Measurements from ENCODE around the gene RANBP17. TPM values are rescaled to one million over a fixed set of nuclear protein-coding genes. Genes with fewer than 3 reads are reported as not detected.
"Not testable (repeated sequence)": the region's sequence is repeated elsewhere in the genome, so short reads cannot be mapped to it uniquely, and the experiment has no call there.

Gene RANBP17
- total RNA-seq, 4 donors from 2014 or later, result 9.8 to 20.8 (median 10.3) TPM

- Histone ChIP-seq H3K27me3 (no peaks in the 10 kb centered on the region), H3K4me3 (no peak overlapping the region), H3K27ac (no peak overlapping the region), H3K36me3 (no peaks in the 10 kb centered on the region), H3K4me1 (no peaks in the 10 kb centered on the region), H3K9me3 (no peaks in the 10 kb centered on the region)
- no peak for DNase-seq
- TF ChIP-seq CTCF (IDR thresholded peaks at IDR 0.05) (no peak), POLR2A (IDR thresholded peaks at IDR 0.05) (no peak)
Observed at GRCh38 chr5:170939178-170939577, 77.4 kb downstream of the RANBP17 start.

DNA sequence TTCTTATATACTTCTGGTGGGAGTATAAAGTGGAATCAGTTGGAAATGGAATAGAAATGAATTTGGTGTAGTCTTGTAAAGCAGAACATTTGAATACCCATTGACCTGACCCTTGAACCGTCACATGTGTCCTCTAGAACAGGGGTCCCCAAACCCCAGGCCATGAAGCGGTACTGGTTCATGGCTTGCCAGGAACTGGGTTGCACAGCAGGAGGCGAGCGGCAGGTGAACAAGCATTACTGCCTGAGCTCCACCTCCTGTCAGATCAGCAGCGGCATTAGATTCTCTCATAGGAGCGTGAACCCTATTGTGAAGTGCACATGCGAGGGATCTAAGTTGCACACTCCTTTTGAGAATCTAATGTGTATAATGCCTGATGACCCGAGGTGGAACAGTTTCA lies 80.0 kb downstream of the RANBP17 start:
- no peaks in the 10 kb centered on the region for H3K27me3 ChIP-seq
- no peaks in the 10 kb centered on the region for H3K4me1 ChIP-seq
- H3K27ac ChIP-seq, result no peak overlapping the region
- no peak for DNase-seq
- H3K9me3 ChIP-seq, result no peaks in the 10 kb centered on the region
- no peaks in the 10 kb centered on the region for H3K36me3 ChIP-seq
- no peak overlapping the region for H3K4me3 ChIP-seq
- TF ChIP-seq CTCF (IDR thresholded peaks at IDR 0.05), result no peak
- TF ChIP-seq POLR2A (IDR thresholded peaks at IDR 0.05), result no peak

DNA sequence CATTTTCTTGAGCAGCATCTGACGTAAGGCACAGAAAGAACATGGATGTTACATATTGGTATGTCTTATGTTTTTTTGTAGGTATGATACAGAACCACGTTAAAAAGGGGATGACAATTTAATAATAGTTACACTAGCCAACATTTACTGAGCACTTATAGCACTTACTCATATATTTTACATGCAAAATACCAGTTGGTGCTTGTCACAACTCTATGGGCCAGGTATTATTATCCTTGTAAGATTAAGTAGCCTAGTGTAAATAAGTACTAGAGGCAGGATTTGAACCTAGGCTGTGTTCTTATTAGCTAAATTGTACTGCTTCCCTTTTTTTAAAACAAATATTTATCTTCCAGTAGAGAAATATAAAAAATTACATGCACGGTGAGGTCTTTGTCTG lies 83.5 kb downstream of the RANBP17 start:
- no peaks in the 10 kb centered on the region for H3K36me3 ChIP-seq
- H3K27me3 ChIP-seq, result no peaks in the 10 kb centered on the region
- H3K4me1 ChIP-seq, result no peaks in the 10 kb centered on the region
- H3K9me3 ChIP-seq, result peaks cover 0 to 4% (median 0%) of the 10 kb centered on the region in 4 donors
- H3K4me3 ChIP-seq, result no peak overlapping the region
- no peak overlapping the region for H3K27ac ChIP-seq
- DNase-seq, result no peak
- TF ChIP-seq POLR2A (IDR thresholded peaks at IDR 0.05) (no peak), CTCF (IDR thresholded peaks at IDR 0.05) (no peak)

DNA sequence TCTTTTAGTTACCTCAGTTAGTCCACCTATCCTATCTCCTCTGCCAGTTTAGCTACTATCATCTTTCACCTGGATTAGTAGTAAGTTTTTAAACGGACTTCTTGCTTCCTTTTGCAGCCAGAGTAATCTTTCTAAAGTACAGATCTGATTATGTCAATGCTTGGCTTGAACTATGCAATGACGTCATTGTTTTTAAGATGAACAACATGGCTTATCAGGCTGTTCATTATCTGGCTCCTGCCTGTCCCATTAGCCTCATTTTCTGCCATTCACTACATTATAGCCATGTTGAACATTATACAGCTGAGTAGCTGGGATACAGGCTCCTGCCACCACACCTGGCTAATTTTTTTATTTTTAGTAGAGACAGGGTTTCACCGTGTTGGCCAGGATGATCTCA lies 98.7 kb downstream of the RANBP17 start:
- Histone ChIP-seq H3K27ac (no peak overlapping the region), H3K9me3 (no peaks in the 10 kb centered on the region), H3K36me3 (no peaks in the 10 kb centered on the region), H3K27me3 (no peaks in the 10 kb centered on the region), H3K4me3 (no peak overlapping the region), H3K4me1 (no peaks in the 10 kb centered on the region)
- DNase-seq, result no peak
- TF ChIP-seq POLR2A (IDR thresholded peaks at IDR 0.05), result no peak

- Histone ChIP-seq H3K9me3 (no peaks in the 10 kb centered on the region), H3K4me1 (no peaks in the 10 kb centered on the region), H3K27me3 (no peaks in the 10 kb centered on the region), H3K4me3 (no peak overlapping the region), H3K27ac (no peak overlapping the region), H3K36me3 (no peaks in the 10 kb centered on the region)
- no peak for DNase-seq
- TF ChIP-seq POLR2A (IDR thresholded peaks at IDR 0.05), result no peak
- no peak for TF ChIP-seq CTCF (IDR thresholded peaks at IDR 0.05)
Observed at GRCh38 chr5:170963521-170963920, 101.7 kb downstream of the RANBP17 start.

- no peak for DNase-seq
- H3K4me3 ChIP-seq, result no peak overlapping the region
- H3K27ac ChIP-seq, result no peak overlapping the region
- H3K9me3 ChIP-seq, result no peaks in the 10 kb centered on the region
- no peaks in the 10 kb centered on the region for H3K27me3 ChIP-seq
- H3K36me3 ChIP-seq, result no peaks in the 10 kb centered on the region
- TF ChIP-seq POLR2A (IDR thresholded peaks at IDR 0.05) (no peak), CTCF (IDR thresholded peaks at IDR 0.05) (no peak)
- no peaks in the 10 kb centered on the region for H3K4me1 ChIP-seq
Observed at GRCh38 chr5:170974461-170974860, 112.6 kb downstream of the RANBP17 start.

DNA sequence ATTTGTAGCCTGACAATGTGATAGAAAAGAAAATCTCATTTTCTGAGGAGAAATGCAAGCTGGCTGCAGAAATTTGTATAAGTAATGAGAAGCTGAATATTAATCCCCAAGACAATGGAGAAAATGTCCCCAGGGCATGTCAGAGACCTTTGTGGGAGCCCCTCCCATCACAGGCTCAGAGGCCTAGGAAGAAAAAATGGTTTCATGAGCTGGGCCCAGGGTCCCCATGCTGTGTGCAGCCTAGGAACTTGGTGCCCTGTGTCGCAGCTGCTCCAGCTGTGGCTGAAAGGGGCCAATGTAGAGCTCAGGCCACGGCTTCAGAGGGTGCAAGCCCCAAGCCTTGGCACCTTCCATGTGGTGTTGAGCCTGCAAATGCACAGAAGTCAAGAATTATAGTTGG lies 118.4 kb downstream of the RANBP17 start:
- not testable (repeated sequence) for H3K36me3 ChIP-seq, DNase-seq, H3K4me1 ChIP-seq, H3K27me3 ChIP-seq, H3K27ac ChIP-seq, H3K4me3 ChIP-seq
- H3K9me3 ChIP-seq, result peaks cover 0 to 10% (median 5%) of the 10 kb centered on the region in 4 donors
